NOMO-1 (cell line): ENCODE measurements around the gene B3GNT3.

ENCODE experiments used
- DNase-seq, 2 experiments: peaks; one replicate each; lab custom pipeline; 2025; ENCODE audit not compliant: unreplicated experiment in 2 of 2; lab: John Stamatoyannopoulos, UW

Gene B3GNT3, protein sequence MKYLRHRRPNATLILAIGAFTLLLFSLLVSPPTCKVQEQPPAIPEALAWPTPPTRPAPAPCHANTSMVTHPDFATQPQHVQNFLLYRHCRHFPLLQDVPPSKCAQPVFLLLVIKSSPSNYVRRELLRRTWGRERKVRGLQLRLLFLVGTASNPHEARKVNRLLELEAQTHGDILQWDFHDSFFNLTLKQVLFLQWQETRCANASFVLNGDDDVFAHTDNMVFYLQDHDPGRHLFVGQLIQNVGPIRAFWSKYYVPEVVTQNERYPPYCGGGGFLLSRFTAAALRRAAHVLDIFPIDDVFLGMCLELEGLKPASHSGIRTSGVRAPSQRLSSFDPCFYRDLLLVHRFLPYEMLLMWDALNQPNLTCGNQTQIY

DNA sequence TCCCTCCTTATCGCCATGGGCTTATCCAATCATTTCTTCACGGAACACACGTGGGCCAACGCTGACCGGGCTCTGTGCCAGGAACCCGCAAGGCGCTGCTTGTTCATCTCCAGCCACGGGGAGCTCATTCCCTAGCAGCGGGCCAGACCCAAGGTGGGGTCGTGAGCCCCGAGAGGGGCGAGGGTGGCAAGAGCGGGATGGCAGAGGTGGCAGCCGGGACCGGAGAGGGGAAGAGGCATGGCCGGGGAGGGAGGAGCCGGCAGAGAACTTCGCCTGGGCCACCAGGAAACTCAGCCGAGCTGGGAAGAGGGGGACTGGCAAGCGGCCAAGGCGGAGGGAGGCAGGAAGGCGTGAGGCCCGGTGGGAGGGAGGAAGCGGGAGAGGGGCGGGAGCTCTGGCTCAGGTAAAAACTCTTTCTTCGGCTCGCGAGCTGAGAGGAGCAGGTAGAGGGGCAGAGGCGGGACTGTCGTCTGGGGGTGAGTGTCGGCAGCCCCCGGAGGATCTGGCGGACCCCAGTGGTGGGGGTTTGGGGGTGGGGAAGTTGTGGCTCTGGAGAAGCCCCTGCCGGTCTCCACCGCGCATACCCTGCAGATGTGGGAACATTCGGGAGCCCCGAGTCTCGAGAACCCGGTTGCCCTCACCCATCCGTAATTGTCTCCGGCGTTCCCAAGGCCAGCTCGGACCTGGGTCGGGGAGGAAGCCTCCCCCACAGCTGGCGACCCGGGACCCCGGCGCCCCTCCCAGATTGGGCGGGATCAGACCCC, at the start of gene B3GNT3:
TSS of gene B3GNT3 (plus strand) at position 408 of the 764 bp plus-strand sequence. CDS start 12,670 bp downstream, outside the sequence.
- no peak for DNase-seq

DNA sequence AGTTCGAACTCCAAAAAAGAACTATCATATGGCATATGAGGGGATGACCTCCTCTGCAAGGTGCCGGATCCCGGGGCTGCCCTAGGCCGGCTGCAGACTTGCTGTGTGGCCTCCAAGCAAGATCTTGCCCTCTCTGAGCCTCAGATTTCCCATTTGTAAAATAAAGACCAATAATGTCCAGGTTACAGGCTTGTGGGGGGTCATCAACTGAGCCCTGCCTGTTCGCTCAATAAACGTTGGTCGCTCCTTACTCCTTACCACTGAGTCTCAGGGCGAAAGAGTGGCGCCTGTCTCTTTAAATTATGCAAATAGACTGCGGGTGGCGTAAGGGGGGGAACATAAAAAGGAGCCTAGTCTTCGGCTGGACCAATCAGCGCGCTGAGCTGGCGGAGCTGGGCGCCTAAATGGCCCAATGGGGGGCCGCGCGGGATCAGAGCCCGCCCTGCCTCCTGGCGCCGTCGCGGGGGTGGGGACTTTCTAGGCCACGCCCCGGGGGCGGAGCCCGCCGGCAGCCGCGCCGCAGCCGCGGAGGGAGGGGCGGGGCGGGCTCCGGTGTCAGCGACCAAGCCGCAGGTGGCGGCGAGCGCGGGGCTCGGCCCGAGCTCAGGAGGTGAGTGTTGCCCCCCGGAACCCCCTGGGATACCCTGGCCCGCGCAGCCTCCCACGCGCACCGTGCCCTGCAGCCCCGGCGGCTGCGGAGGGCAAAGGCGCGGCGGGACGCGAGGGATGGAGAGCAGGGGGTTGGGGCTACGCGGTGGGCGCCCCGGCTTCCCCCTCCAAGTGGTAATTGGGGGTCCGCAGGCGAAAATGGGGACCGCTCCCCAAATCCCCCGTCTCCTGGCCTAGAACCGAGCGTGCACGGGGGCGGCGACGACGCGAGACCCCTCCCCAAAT, 47.5 kb upstream of the B3GNT3 start:
- peak; percentile 94 to 97 for DNase-seq

DNA sequence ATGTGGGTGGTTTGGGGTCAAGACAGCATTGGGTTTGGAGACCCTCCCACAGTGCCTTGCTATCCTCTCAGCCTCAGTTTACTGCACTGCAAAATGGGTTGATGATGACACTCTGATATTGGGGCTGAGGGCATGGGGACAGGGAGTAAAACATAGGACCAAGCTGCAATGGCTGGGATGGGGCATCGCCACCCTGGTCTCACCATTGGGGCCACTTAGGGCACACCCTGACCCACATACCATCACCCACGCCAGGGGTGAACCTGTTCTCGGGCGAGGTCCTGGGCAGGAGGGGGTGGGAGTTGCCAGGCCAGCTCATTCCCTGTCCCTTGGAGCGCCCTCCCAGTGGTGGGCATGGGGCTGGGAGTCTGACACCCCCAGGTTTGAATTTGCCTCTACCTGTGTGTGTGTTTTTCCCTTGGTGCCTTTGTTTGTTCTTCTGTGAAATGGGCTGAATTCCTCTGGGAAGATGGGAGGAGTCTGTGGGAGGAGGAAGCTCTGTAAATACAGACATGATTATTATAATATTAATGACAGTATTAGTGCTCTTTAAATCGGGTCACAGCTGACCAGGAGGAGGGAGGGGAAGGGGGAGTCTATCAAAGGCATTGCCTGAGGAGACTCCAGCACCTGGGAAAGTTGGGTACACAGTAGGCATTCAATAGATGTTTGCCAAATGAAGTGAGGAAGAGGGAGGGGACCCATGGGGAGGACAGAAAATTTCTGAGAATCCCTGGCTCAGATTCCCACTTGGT, 45.9 kb upstream of the B3GNT3 start:
- no peak for DNase-seq

DNA sequence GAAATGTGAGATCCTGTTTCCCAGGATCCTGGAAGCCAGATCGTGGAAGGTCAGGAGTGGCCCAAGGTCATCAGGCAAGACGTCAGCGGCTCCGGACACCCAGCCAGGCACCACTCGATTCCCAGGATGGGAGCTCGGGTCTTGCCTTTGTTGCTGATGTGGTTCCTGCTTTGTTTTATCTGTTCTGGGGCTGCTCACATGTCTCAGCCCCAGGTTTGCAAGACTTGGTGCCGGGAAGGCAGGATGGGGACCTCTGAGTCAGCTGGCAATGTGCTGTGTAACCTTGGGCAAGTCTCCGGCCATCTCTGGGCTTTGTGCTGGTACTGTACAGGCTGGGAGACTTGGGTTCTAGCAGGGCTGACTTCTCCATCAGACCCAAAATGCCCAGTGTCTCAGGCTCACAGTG, 45.0 kb upstream of the B3GNT3 start:
- DNase-seq = no peak

DNA sequence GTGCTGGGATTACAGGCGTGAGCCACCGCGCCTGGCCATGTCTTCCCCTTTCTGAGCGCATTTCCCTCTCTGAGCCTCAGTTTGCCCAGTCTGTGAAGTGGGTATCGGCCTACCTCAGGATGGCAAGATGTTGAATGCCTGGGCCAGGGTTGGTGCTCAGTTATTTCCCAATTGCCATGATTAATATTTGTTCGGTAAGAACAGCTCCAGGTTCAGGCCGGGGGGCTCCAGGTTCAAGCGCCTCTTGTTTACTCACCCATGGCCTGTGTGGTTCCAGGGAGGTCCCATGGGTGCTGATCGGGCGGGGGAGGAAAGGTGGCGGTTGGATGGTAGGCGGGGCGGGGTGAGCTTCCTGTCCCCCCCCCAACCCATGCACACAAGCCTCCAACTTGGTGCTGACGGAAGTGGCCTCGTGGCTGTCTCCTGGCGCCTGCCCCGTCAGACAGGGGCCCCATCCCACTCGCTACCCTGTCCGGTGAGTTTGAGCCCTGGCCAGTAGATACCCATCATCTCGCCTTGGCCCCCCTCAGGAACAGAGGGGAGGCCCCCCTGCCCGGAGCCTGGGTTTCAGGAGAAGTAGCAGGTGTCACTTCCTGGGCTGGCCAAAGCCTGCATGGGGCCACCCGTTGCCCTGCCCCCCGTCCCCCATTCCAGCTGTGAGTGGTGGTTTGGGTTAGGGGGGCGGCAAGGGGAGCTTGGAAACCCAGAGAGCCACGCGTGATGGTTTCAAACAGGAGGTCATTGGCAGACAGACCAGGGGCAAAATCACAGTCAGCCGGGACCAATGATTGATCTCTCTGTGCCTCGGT, 43.6 kb upstream of the B3GNT3 start, which contains the start of gene FCHO1:
TSS of gene FCHO1 (plus strand) at position 375 of the 809 bp plus-strand sequence. CDS start 3,688 bp downstream, outside the sequence.
- DNase-seq = peak; percentile 75 to 82

DNA sequence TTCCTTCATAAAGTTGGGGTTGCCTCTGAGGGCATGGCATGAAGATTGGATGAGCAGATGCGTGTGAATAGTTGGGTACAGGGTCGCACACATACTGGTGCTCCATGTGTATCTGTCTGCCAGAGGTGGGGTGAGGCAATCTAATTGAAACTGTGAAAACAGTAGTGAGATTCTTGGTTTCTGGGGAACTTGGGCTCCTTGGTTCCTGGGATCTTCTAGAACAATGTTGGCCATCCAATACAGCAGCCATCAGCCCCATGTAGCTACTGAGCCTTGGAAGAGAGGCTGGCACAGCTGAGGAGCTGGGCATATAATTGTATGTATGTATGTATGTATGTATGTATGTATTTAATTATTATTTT, 43.0 kb upstream of the B3GNT3 start:
- peak; percentile 44 to 45 for DNase-seq

DNA sequence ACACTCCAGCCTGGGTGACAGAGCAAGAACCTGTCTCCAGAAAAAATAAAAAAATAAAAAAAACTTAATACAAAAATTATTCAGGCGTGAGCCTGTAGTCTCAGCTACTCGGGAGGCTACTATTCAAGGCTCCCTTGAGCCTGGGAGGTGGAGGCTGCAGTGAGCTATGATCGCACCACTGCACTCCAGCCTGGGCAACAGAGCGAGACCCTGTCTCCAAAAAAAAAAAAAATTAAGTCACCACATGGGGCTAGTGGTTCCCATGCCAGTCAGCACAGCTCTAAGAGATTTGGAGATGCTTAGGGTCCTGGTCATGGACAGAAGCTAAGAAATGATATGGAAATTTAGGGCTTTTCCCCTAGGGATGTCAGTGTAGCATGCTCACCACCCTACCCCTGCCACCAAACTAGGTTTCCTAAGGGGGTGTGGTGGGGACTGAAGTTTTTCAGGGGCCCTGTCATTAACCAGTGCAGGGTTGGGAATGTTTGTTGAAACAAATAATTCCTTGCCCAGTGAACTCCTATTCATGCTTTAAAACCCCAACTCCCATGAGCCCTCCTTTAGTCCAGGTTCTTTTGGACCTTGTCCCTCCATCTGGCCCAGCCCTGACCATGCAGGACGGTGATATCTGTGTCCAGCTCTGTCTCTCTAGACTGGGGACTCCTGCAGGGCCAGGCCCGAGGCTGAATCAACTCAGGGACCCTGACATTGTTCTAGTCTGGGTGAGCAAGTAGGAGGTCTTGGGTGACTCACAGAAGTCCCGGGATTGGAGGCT, 41.9 kb upstream of the B3GNT3 start:
- no peak for DNase-seq

DNA sequence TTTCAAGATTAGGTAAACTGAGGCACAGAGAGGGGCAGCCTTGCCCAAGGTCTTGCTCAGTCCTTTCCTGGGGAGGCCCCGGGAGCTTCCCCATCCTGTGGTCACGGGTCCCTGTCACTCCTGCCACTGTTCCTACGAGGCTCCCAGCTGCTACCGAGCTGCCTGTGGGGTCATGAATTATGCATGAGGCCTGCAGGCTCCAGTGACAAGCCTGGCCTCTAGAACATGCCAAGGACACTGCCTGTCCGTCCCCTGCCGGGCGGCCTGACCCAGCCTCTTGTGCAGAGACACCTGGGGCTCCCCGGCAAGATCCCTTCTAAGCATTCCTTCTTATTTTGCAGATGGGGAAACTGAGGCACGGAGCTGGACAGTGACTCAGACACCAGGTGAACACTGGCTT, 41.0 kb upstream of the B3GNT3 start:
- no peak for DNase-seq

DNA sequence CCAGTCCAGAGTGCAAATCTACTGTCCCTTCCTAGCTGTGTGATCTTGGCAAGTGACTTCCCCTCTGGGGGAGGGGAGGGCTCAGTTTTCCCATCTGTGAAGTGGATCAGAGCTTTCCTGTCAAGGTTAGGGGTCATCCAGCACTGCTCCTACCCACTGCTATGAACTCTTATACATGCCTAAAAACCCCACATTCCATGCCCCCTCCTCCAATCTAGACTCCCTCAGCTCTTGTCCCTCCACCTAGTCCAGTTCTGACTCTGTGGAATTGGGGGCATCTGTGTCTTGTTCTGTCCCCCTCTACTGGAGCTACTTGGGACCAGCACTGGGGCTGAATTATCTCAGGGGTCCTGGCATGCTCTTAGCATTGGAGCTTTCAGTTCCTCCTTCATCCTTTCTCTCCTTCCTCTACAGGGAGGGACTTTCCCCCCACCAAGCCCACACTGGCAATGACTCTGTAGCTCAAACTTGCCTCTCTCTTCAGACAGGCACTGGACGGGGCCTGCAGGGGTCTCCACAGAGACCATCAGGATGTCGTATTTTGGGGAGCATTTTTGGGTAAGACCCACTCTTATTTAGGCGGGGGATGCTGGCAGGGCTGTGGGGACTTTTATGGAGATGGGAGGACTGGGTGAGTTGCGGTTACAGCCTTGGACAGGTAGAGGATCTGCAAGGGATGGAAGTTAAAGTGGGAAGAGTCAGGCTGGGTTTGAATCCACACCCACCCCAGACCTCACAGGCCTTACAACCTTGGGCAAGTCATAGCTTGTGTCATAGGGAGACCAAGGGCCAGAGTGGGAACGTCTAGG, 40.1 kb upstream of the B3GNT3 start:
- DNase-seq = peak in 1 of 2 experiments; percentile 56

DNA sequence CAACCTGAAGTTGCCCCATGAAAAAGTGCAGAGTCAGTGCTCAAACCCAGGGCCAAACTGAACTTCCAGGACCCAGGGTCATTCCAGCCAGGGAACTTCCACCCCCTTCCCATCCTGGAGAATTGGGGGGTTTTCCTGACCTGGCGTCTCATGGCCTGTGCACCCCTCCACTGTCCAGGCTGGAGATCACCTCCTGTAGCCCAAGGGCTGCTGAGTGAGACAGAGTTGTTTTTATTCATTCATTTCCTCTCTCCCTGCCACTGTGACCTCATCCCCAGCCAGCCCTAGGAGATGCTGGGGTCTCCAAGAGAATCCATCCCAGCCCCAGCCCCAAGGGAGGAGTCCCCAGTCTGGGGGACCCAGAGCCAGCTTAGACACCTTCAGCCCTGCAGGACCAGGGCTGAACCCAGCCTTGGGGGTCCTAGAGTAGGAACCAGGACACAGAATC, 39.5 kb upstream of the B3GNT3 start:
- no peak for DNase-seq

DNA sequence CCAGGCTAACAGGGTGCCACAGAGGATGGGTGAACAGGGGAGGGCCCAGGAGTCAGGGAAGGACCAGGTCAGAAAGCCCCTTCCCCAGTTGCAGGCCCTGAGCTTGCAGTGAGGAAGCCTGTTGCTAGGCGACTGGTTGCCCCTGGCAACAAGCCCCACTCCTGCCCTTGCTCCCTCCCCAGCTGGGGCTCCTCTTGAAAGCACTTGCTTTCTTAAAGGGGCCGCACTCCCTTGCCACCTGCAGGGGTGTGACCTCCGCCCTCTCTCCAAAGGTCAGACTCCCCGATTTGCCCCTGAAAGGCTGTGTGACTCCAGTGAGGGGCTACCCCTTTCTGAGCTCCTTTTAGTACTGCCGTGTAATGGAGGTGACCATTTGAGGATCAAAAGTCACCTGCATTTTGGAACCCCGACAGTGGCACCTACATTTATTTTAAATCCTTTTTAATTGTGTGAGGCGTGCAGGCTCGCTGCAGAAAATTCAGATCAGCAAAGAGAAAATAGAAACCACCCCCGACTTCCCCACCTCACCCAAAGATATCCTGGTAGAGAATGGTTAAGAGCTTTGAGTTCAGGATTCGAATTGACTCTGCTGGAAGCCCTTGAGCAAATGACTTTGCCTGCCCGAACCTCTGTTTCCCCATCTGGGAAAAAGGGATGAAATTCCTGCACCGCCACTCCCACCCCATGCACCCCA, 38.8 kb upstream of the B3GNT3 start:
- no peak for DNase-seq

DNA sequence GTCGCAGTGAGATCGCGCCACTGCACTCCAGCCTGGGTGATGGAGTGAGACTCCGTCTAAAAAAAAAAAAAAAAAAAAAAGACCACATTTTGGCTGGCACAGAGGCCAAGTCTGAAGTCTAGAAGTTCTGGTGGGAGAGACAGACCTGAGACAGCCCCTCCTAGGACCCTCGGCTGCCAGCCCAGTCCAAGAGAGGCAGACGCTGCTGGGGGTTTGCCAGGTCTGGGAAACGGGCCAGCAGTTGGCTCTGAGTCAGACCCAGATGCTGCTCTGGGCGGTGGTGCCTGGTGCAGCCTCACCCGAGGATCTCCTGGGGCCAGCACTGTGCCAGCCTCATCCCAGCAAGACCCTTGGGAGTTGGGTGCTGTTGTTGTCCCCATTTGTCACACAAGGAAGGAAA, 37.8 kb upstream of the B3GNT3 start:
- DNase-seq = no peak

DNA sequence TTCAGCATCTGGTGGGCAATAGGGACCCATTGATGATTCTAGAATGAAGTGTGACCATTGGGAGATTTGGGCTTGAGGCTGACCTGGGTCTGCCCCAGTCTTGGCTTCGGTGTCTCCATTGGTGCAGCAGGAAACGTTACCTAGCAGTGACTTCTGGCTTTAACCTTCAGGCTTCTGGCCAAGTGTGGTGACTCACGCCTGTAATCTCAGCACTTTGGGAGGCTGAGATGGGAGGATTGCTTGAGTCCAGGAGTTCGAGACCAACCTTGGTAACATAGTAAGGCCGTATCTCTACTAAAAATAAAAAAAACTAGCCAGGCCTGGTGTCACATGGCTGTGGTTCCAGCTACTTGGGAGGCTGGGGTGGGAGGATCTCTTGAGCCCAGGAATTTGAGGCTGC, 36.4 kb upstream of the B3GNT3 start:
- no peak for DNase-seq

DNA sequence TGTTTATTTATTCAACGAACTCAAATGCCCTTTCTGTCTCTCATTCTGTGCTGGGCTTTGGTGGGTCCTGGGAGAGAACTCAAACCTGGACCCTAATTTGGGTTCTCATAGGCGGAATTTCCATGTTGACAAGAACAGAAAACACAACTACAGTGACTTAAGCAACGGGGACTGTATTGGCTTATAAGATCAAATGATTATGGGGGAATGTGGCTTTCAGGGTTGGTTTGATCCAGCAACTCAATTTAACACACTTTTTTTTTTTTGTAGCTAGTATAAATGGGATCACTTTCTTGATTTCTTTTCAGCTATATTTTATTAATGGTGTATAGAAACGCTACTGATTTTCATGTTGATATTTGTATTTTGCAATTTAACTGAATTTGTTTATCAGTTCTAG, 33.8 kb upstream of the B3GNT3 start:
- DNase-seq = no peak

DNA sequence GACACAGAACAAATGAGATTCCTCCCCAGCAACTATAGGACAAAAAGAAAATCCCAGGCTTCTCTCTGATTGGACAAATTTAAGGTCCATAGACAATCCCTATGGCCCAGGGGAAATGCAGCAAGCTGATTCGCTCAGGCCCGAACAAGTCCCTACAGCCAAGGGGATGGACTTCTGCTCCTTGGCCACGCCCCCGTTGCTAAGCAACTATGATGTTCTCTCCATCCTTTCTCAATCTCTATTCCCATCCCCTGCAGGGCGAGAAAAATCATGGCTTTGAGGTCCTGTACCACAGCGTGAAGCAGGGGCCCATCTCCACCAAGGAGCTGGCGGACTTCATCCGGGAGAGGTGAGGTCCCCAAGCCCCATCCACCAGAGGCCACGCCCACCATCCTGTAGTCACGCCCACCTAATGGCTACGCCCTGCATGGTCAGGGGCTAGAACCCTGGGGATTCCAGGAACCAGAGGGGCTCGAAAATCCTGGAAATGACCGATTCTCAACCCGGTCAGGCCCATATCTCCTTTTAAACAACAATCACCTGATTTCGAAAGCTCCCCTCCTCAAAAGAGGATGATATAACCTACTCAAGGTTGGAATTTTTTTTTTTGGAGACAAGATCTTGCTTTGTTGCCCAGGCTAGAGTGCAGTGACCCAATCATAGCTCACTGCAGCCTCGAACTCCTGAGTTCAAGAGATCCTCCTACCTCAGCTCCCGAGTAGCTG, 32.3 kb upstream of the B3GNT3 start:
- DNase-seq = peak; percentile 11 to 29

DNA sequence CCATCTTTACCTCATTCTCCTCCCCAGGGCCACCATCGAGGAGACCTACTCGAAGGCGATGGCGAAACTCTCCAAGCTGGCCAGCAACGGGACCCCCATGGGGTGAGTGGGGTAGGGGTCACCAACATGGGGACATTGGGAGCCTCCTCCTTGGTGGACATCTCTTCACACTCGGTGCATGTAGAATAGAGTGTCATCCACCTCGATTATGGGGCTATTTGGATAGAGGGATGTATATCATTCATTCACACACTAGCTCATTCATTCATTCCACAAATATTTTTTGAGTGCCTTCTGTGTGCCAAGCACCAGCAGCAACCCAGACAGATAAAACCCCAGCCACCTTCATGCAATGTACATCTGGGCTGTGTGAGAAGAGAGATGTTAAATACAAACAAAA, 30.6 kb upstream of the B3GNT3 start:
- no peak for DNase-seq
